Measurements from ENCODE around the gene CCDC61.

Gene CCDC61

DNA sequence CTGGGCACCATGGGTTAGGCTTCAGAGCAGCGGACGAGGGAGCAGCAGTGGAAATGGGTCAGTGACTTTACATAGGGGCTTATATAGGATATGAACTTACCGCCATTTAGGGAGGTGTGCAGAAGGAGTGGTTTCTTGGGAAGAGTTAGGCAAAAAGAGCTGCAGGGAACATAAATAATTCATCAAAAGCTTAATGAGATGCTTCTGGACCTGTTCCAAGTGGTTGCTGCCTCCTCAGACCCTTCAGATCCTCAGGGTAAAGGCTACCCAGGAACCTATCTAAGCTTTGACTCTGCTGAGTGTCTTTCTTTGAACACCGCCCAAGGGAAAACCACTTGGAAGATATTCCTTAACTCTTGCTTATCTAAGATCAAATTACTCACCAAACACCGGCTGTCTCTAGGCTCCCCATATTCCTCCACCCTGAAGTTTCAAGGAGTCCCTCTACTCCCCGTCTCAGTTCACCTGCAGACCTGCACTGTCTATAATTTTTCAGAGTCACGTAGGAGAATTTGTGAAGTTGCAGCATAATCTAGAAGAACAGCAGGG, 45.8 kb downstream of the CCDC61 start, which contains the start of gene IGFL4:
TSS of gene IGFL4 (minus strand) at position 51 of the 549 bp plus-strand sequence. CDS start at position 11, 40 bp downstream.
- TF ChIP-seq, protein P1, sequence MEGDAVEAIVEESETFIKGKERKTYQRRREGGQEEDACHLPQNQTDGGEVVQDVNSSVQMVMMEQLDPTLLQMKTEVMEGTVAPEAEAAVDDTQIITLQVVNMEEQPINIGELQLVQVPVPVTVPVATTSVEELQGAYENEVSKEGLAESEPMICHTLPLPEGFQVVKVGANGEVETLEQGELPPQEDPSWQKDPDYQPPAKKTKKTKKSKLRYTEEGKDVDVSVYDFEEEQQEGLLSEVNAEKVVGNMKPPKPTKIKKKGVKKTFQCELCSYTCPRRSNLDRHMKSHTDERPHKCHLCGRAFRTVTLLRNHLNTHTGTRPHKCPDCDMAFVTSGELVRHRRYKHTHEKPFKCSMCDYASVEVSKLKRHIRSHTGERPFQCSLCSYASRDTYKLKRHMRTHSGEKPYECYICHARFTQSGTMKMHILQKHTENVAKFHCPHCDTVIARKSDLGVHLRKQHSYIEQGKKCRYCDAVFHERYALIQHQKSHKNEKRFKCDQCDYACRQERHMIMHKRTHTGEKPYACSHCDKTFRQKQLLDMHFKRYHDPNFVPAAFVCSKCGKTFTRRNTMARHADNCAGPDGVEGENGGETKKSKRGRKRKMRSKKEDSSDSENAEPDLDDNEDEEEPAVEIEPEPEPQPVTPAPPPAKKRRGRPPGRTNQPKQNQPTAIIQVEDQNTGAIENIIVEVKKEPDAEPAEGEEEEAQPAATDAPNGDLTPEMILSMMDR (IDR thresholded peaks at IDR 0.05; ENCODE audit: low read depth, low read length), result no peak
- H3K4me3 ChIP-seq (ENCODE audit: low read depth, low read length), result no peak within 1 kb of the TSS

- no peak overlapping the region for H3K4me3 ChIP-seq (ENCODE audit: low read depth, low read length)
- TF ChIP-seq, protein P1 (IDR thresholded peaks at IDR 0.05; ENCODE audit: low read depth, low read length), result no peak
These were observed 47.1 kb downstream of the CCDC61 start for GRCh38 chr19:46042252-46042883.

DNA sequence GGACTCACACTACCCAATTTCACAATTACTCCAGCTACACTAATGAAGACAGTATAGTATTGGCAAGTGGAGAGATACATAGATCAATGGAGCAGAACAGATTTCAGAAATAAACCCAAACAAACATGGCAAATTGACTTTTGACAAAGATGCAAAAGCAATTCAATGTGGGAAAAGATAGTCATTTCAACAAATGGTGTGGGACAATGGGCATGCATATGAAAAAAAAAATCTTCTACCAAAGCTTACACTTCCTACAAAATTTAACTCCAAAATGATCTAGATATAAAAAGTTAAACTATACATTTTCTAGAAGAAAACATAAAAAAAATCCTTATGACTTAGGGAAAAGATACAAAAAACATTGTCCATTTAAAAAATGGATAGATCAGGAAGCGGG, 48.3 kb downstream of the CCDC61 start:
- no peak overlapping the region for H3K4me3 ChIP-seq (ENCODE audit: low read depth, low read length)
- TF ChIP-seq, protein P1 (IDR thresholded peaks at IDR 0.05; ENCODE audit: low read depth, low read length), result no peak

DNA sequence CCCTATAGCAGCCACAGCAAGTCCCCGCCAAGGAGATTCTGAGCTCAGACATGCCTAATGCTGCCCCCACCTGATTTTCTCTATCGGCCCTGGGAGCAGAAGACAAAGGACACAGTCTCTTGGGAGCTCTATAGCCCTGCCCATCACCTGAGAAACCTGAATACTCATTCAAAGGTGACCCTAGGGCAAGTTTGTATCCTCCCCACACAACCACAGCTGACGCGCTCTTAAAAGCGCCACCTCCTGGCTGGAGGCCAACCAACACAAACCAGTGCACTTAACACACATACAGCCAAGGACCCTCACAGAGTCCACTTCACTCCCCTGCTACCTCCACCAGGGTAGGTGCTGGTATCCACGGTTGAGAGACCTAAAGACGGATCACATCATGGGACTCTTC, 54.3 kb downstream of the CCDC61 start:
- H3K4me3 ChIP-seq (ENCODE audit: low read depth, low read length), result no peak overlapping the region
- TF ChIP-seq, protein P1 (IDR thresholded peaks at IDR 0.05; ENCODE audit: low read depth, low read length), result no peak

- no peak overlapping the region for H3K4me3 ChIP-seq (ENCODE audit: low read depth, low read length)
- TF ChIP-seq, protein P1 (IDR thresholded peaks at IDR 0.05; ENCODE audit: low read depth, low read length), result no peak
These were observed 57.6 kb downstream of the CCDC61 start for GRCh38 chr19:46052896-46053295.

DNA sequence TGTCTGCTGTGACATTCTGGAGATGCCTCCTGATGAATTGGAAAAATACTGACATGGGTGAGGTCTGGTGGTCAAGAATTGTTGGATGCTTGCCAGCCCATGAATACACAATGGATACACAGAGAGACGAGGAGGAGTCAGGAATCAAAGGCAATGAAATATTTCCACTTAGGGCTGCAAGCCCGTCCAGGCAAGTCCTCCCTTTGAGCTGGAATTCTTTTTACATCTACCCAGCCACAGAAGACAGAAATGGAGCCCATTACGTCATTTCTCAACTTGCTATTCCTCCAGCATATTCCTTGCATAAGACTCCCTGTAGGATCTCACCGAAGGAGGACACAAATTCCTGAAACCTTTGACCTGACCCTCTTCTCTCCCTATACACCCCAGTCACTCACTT, 61.3 kb downstream of the CCDC61 start:
- no peak overlapping the region for H3K4me3 ChIP-seq (ENCODE audit: low read depth, low read length)
- TF ChIP-seq, protein P1 (IDR thresholded peaks at IDR 0.05; ENCODE audit: low read depth, low read length), result no peak

GRCh38 chr19:46058778-46059177, 63.5 kb downstream of the CCDC61 start:
- TF ChIP-seq, protein P1 (IDR thresholded peaks at IDR 0.05; ENCODE audit: low read depth, low read length), result no peak
- H3K4me3 ChIP-seq (ENCODE audit: low read depth, low read length), result no peak overlapping the region
